Stimulated activated CD4-positive, alpha-beta T cell treated with anti-CD3 and anti-CD28 coated beads, Interleukin-12 subunit alpha, Interleukin-12 subunit beta, amount 100 ng/mL, for 24 hours (primary cell): ENCODE data around the gene RIIAD1.

Experiments used
- DNase-seq, 2 experiments: peaks; one replicate each; pipeline ENCODE4 v3.0.0-alpha.2; 2020; ENCODE audit warnings: low read depth in 2 of 2

Gene RIIAD1

GRCh38 chr1:151711044-151711800 is 10.1 kb upstream of the RIIAD1 start:
- no peak for DNase-seq

- no peak for DNase-seq
Observed at GRCh38 chr1:151711951-151712350, 9.4 kb upstream of the RIIAD1 start.

- DNase-seq = no peak
Observed at GRCh38 chr1:151713044-151713443, 8.3 kb upstream of the RIIAD1 start.

GRCh38 chr1:151713874-151714273 is 7.4 kb upstream of the RIIAD1 start:
- no peak for DNase-seq

GRCh38 chr1:151714820-151715725 is 6.2 kb upstream of the RIIAD1 start:
- no peak for DNase-seq

GRCh38 chr1:151715726-151716404 is 5.5 kb upstream of the RIIAD1 start:
- DNase-seq = no peak

- no peak for DNase-seq
Observed at GRCh38 chr1:151716405-151716762, 4.9 kb upstream of the RIIAD1 start.

GRCh38 chr1:151716771-151717631 is 4.3 kb upstream of the RIIAD1 start, which contains the start of gene CELF3:
TSS of gene CELF3 (minus strand) at chr1:151716803. CDS start at chr1:151716020, 783 bp downstream.
- DNase-seq = no peak

GRCh38 chr1:151718011-151718431 is 3.3 kb upstream of the RIIAD1 start:
- no peak for DNase-seq

GRCh38 chr1:151718666-151719065 is 2.7 kb upstream of the RIIAD1 start:
- no peak for DNase-seq

- DNase-seq = no peak
Observed at GRCh38 chr1:151720125-151720524, 1.2 kb upstream of the RIIAD1 start.

GRCh38 chr1:151720554-151720953 is 768 bp upstream of the RIIAD1 start:
- no peak for DNase-seq

GRCh38 chr1:151721788-151722510 is 627 bp downstream of the RIIAD1 start:
- DNase-seq = no peak

- no peak for DNase-seq
Observed at GRCh38 chr1:151723726-151724370, 2.5 kb downstream of the RIIAD1 start.

GRCh38 chr1:151728151-151729054 is 7.1 kb downstream of the RIIAD1 start:
- DNase-seq = no peak

GRCh38 chr1:151729157-151729965 is 8.0 kb downstream of the RIIAD1 start:
- DNase-seq = no peak

GRCh38 chr1:151729966-151730291 is 8.6 kb downstream of the RIIAD1 start:
- DNase-seq = no peak

- DNase-seq = no peak
Observed at GRCh38 chr1:151733126-151733525, 11.8 kb downstream of the RIIAD1 start.
